ENCODE data around the gene TEX22.

DNA sequence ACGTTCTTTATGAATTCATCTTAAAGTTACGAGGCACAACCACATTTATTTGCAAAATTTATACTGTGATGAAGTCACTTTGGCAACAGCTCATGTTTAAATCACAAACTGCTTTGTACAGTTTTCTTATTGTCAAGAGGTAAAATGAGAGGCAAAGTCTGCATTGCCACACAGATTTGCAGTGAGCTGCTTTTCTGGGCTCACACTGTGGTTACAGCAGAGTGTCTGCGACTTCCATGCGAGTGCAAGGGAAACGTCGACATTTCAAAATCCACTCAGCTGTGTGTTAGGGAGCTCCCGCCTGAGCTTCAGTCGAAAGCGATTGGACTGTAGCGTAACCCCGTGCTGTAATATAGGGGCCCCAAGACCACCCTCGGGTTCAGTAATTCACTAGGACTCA lies 34.3 kb downstream of the TEX22 start:
- TF ChIP-seq, protein P1, sequence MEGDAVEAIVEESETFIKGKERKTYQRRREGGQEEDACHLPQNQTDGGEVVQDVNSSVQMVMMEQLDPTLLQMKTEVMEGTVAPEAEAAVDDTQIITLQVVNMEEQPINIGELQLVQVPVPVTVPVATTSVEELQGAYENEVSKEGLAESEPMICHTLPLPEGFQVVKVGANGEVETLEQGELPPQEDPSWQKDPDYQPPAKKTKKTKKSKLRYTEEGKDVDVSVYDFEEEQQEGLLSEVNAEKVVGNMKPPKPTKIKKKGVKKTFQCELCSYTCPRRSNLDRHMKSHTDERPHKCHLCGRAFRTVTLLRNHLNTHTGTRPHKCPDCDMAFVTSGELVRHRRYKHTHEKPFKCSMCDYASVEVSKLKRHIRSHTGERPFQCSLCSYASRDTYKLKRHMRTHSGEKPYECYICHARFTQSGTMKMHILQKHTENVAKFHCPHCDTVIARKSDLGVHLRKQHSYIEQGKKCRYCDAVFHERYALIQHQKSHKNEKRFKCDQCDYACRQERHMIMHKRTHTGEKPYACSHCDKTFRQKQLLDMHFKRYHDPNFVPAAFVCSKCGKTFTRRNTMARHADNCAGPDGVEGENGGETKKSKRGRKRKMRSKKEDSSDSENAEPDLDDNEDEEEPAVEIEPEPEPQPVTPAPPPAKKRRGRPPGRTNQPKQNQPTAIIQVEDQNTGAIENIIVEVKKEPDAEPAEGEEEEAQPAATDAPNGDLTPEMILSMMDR (IDR thresholded peaks at IDR 0.05): no peak
- TF ChIP-seq POLR2A (IDR thresholded peaks at IDR 0.05; ENCODE audit: low read depth) (no peak), EP300 (IDR thresholded peaks at IDR 0.05) (no peak), POLR2AphosphoS5 (IDR thresholded peaks at IDR 0.05) (no peak)

Measured in esophagus muscularis mucosa (tissue), 4 donors.